Caco-2 (cell line): ENCODE measurements around the gene HNRNPUL1. TPM values are rescaled to one million over a fixed set of nuclear protein-coding genes. Genes with fewer than 3 reads are reported as not detected.
A peak's percentile ranks its signal among the peaks of the same experiment; 100 is the strongest.

Experiments
- BruUV-seq: library from RNA; stranded (reverse); fragments of 400-500 nt; replicated peaks from 2 replicates; lab custom pipeline; 2021; lab: Mats Ljungman, UMichigan
- CTCF ChIA-PET: fragments of 300-600 bp; sonication (Branson Sonifier 250); formaldehyde crosslinking; loops from one replicate; lab custom pipeline; 2022; ENCODE audit warnings: antibody characterized with exemption; lab: Charles Lee
- POLR2A ChIA-PET: fragments of 300-600 bp; sonication (Branson Sonifier 250); formaldehyde crosslinking; loops from one replicate; lab custom pipeline; 2022; ENCODE audit warnings: antibody characterized with exemption; lab: Charles Lee
- DNase-seq, 2 experiments: peaks; one replicate each; pipeline versions ENCODE4 v3.0.0 to v3.0.0-alpha.2; 2020 to 2022
- H3K27me3 ChIP-seq: replicated peaks from 2 replicates; pipeline ENCODE4 v1.6.0; 2011; ENCODE audit warnings: low read length; ENCODE audit not compliant: control insufficient read depth, insufficient read depth
- H3K36me3 ChIP-seq: 2 replicates; pipeline ENCODE4 v1.5.1; 2011; ENCODE audit warnings: low read length; ENCODE audit not compliant: control insufficient read depth, insufficient read depth
- H3K4me1 ChIP-seq: fragments of 250-450 bp; sonication (Bioruptor Pico); 2 replicates; pipeline ENCODE4 v1.5.1; 2020; ENCODE audit warnings: mild to moderate bottlenecking
- H3K4me3 ChIP-seq: 2 replicates; pipeline ENCODE4 v1.5.1; 2011; ENCODE audit warnings: low read depth, mild to moderate bottlenecking, control low read depth, low read length
- H3K9me3 ChIP-seq: fragments of 250-450 bp; sonication (Bioruptor Pico); 2 replicates; pipeline ENCODE4 v1.5.1; 2020; ENCODE audit warnings: mild to moderate bottlenecking, moderate library complexity
- H3K27ac Mint-ChIP-seq: one replicate; pipeline ENCODE4 v1.8.0; 2022; ENCODE audit warnings: mixed read lengths; ENCODE audit not compliant: unreplicated experiment
- H3K27me3 Mint-ChIP-seq: one replicate; pipeline ENCODE4 v1.8.0; 2022; ENCODE audit warnings: mixed read lengths; ENCODE audit not compliant: insufficient read depth, unreplicated experiment
- H3K36me3 Mint-ChIP-seq: one replicate; pipeline ENCODE4 v1.8.0; 2022; ENCODE audit warnings: mild to moderate bottlenecking, mixed read lengths; ENCODE audit not compliant: insufficient read depth, unreplicated experiment
- H3K4me1 Mint-ChIP-seq: one replicate; pipeline ENCODE4 v1.8.0; 2022; ENCODE audit warnings: low read depth, mixed read lengths; ENCODE audit not compliant: unreplicated experiment
- H3K4me3 Mint-ChIP-seq: one replicate; pipeline ENCODE4 v1.8.0; 2022; ENCODE audit warnings: mild to moderate bottlenecking, moderate library complexity, mixed read lengths; ENCODE audit not compliant: unreplicated experiment
- H3K9me3 Mint-ChIP-seq: one replicate; pipeline ENCODE4 v1.8.0; 2022; ENCODE audit warnings: mixed read lengths; ENCODE audit not compliant: unreplicated experiment
- intact Hi-C: fragments of 100-400 bp; cut with micrococcal nuclease; formaldehyde crosslinking; loops from one replicate; pipeline ENCODE4 v1.10.0; 2022; ENCODE audit not compliant: unreplicated experiment
- total RNA-seq: library from RNA; stranded (reverse); gene quantifications from 2 replicates; pipeline ENCODE4 v1.2.3, GENCODE V29; 2022
- TF ChIP-seq, protein P1 (sequence below), 2 experiments: fragments of 200-600 bp in 1 of 2; IDR thresholded peaks; 1 replicate in 1 of 2; 2 replicates in 1 of 2; pipeline versions ENCODE4 v1.5.1 to v1.8.0; 2011 to 2022; ENCODE audit warnings: antibody characterized with exemption in 1 of 2, control low read depth in 1 of 2, inconsistent platforms in 1 of 2, low read depth in 1 of 2, low read length in 1 of 2, mild to moderate bottlenecking in 1 of 2, moderate library complexity in 1 of 2; ENCODE audit not compliant: insufficient read depth in 1 of 2, severe bottlenecking in 1 of 2, unreplicated experiment in 1 of 2

HNRNPUL1 gene
- total RNA-seq, 1 experiment from 2014 or later = 322 TPM

DNA sequence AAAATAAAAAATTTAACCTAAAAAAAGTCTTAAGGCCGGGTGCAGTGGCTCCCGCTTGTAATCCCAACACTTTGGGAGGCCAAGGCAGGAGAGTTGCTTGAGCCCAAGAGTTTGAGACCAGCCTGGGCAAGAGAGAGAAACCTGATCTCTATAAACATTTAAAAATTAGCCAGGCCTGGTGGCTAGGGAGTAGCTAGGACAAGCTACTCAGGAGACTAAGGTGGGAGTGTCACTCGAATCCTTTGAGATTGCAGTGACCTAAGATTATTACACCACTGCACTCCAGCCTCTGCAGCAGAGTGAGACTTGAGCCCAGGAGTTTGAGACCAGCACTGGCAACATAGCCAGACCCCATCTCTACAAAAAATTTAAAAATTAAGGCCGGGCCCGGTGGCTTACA is 46.9 kb downstream of the HNRNPUL1 start:
- no peak for DNase-seq
- Mint-ChIP-seq H3K27ac (peak overlapping the region; percentile 95), H3K27me3 (no peaks in the 10 kb centered on the region), H3K36me3 (peaks cover 69% of the 10 kb centered on the region), H3K4me3 (peak overlapping the region; percentile 92), H3K4me1 (peaks cover 7% of the 10 kb centered on the region), H3K9me3 (no peaks in the 10 kb centered on the region)
- no peaks in the 10 kb centered on the region for H3K27me3 ChIP-seq
- intact Hi-C loops = no loop called here
- H3K36me3 ChIP-seq = 0 out of 2 replicates have a peak, but pooled peaks cover 2% of the 10 kb centered on the region
- CTCF ChIA-PET = interaction anchor here (0.5 to 1.1 kb wide), 4 partner anchors 11 to 54 kb away, joined by 3 to 4 read pairs (median 4); partner anchors contain the start of gene HNRNPUL1
- H3K4me3 ChIP-seq = peak overlapping the region; percentile 64
- H3K4me1 ChIP-seq = peaks cover 17% of the 10 kb centered on the region
- TF ChIP-seq, protein P1, sequence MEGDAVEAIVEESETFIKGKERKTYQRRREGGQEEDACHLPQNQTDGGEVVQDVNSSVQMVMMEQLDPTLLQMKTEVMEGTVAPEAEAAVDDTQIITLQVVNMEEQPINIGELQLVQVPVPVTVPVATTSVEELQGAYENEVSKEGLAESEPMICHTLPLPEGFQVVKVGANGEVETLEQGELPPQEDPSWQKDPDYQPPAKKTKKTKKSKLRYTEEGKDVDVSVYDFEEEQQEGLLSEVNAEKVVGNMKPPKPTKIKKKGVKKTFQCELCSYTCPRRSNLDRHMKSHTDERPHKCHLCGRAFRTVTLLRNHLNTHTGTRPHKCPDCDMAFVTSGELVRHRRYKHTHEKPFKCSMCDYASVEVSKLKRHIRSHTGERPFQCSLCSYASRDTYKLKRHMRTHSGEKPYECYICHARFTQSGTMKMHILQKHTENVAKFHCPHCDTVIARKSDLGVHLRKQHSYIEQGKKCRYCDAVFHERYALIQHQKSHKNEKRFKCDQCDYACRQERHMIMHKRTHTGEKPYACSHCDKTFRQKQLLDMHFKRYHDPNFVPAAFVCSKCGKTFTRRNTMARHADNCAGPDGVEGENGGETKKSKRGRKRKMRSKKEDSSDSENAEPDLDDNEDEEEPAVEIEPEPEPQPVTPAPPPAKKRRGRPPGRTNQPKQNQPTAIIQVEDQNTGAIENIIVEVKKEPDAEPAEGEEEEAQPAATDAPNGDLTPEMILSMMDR (IDR thresholded peaks at IDR 0.05; ENCODE audit: insufficient read depth in 1 of 2, low read depth in 1 of 2, low read length in 1 of 2, severe bottlenecking in 1 of 2, unreplicated experiment in 1 of 2) = no peak
- no peaks in the 10 kb centered on the region for H3K9me3 ChIP-seq
- no TSS peak for BruUV-seq
- POLR2A ChIA-PET = interaction anchor here (0.6 kb wide), 1 partner anchor 14 kb away, joined by 3 read pairs; no protein-coding TSS in a partner anchor

DNA sequence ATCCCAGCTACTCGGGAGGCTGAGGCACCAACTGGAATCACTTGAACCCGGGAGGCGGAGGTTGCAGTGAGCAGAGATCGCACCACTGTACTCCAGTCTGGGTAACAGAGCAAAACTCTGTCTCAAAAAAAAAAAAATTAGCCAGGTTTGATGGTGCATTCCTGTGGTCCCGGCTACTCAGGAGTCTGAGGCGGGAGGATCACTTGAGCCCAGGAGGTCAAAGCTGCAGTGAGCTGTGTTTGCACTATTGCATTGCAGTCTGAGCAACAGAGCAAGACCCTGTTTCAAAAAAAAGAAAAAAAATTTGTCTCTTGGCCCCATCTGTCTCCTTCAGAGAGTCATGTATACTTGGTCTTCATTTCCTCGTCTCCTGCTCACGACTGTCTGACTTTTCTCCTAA is 47.4 kb downstream of the HNRNPUL1 start:
- H3K9me3 ChIP-seq = no peaks in the 10 kb centered on the region
- peaks cover 17% of the 10 kb centered on the region for H3K4me1 ChIP-seq
- ChIA-PET POLR2A (interaction anchor here (0.6 kb wide), 1 partner anchor 14 kb away, joined by 3 read pairs; no protein-coding TSS in a partner anchor), CTCF (interaction anchor here (0.7 kb wide), 1 partner anchor 47 kb away, joined by 4 read pairs; the partner anchor contains the start of gene HNRNPUL1)
- intact Hi-C loops = no loop called here
- DNase-seq = no peak
- Mint-ChIP-seq H3K27ac (peak overlapping the region; percentile 95), H3K4me1 (peaks cover 7% of the 10 kb centered on the region), H3K36me3 (peaks cover 68% of the 10 kb centered on the region), H3K9me3 (no peaks in the 10 kb centered on the region), H3K4me3 (peak overlapping the region; percentile 92), H3K27me3 (no peaks in the 10 kb centered on the region)
- TF ChIP-seq, protein P1 (IDR thresholded peaks at IDR 0.05; ENCODE audit: insufficient read depth in 1 of 2, low read depth in 1 of 2, low read length in 1 of 2, severe bottlenecking in 1 of 2, unreplicated experiment in 1 of 2) = no peak
- peaks cover 5% of the 10 kb centered on the region for H3K36me3 ChIP-seq
- BruUV-seq = no TSS peak
- H3K27me3 ChIP-seq = no peaks in the 10 kb centered on the region
- no peak overlapping the region for H3K4me3 ChIP-seq

DNA sequence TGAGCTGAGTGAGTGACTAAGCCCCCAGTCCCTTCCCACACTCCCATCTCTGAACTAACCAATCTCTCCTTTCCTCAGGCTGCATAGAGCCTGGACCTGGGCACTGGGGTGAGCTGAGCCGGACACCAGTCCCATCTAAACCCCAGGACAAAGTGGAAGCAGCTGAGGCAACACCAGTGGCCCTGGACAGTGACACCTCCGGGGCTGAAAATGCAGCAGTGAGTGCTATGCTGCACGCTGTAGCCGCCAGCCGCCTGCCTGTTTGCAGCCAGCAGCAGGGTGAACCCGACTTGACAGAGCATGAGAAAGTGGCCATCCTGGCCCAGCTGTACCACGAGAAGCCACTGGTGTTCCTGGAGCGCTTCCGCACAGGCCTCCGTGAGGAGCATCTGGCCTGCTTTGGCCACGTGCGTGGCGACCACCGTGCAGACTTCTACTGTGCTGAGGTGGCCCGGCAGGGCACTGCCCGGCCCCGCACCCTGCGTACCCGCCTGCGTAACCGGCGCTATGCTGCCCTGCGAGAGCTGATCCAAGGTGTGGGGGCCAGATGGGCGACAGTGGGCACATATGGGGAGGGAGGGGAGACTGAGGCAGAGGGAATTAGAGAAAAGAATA is 52.2 kb downstream of the HNRNPUL1 start:
- H3K27me3 ChIP-seq = no peaks in the 10 kb centered on the region
- peaks cover 8% of the 10 kb centered on the region for H3K36me3 ChIP-seq
- no peaks in the 10 kb centered on the region for H3K9me3 Mint-ChIP-seq
- H3K4me3 Mint-ChIP-seq = no peak overlapping the region
- no peak overlapping the region for H3K27ac Mint-ChIP-seq
- ChIA-PET POLR2A (no interaction called here), CTCF (no interaction called here)
- H3K36me3 Mint-ChIP-seq = peaks cover 59% of the 10 kb centered on the region
- H3K4me3 ChIP-seq = no peak overlapping the region
- no peaks in the 10 kb centered on the region for H3K9me3 ChIP-seq
- DNase-seq = no peak
- BruUV-seq = no TSS peak
- H3K4me1 ChIP-seq = peaks cover 5% of the 10 kb centered on the region; the same call in 1 of the 2 replicates
- TF ChIP-seq, protein P1 (IDR thresholded peaks at IDR 0.05; ENCODE audit: insufficient read depth in 1 of 2, low read depth in 1 of 2, low read length in 1 of 2, severe bottlenecking in 1 of 2, unreplicated experiment in 1 of 2) = no peak
- intact Hi-C loops = no loop called here
- no peaks in the 10 kb centered on the region for H3K4me1 Mint-ChIP-seq
- no peaks in the 10 kb centered on the region for H3K27me3 Mint-ChIP-seq
